Memory B cell (primary cell): ENCODE measurements around the gene ERGIC3.
"Not testable (repeated sequence)": the region's sequence is repeated elsewhere in the genome, so short reads cannot be mapped to it uniquely, and the experiment has no call there.

Experiments
- ATAC-seq: fragments of 150-1000 bp; cut with Tn5 transposase; 2 replicates; pipeline ENCODE4 v1.10.0; 2021; ENCODE audit warnings: low read depth, mild to moderate bottlenecking, moderate library complexity
- DNase-seq, 2 donors: peaks; one replicate each; pipeline ENCODE4 v3.0.0; 2022; ENCODE audit warnings: low spot score in 2 of 2
- H3K27ac Mint-ChIP-seq: one replicate; pipeline ENCODE4 v1.8.0; 2022; ENCODE audit warnings: mild to moderate bottlenecking, moderate library complexity, mixed read lengths
- H3K27me3 Mint-ChIP-seq: one replicate; pipeline ENCODE4 v1.8.0; 2022; ENCODE audit warnings: mixed read lengths
- H3K36me3 Mint-ChIP-seq: one replicate; pipeline ENCODE4 v1.8.0; 2022; ENCODE audit warnings: mild to moderate bottlenecking, mixed read lengths
- H3K4me1 Mint-ChIP-seq: one replicate; pipeline ENCODE4 v1.8.0; 2022; ENCODE audit warnings: mixed read lengths
- H3K4me3 Mint-ChIP-seq: one replicate; pipeline ENCODE4 v1.8.0; 2022; ENCODE audit warnings: mild to moderate bottlenecking, moderate library complexity, mixed read lengths
- H3K9me3 Mint-ChIP-seq: one replicate; pipeline ENCODE4 v1.8.0; 2022; ENCODE audit warnings: mixed read lengths

Gene ERGIC3

GRCh38 chr20:35510951-35511735, 30.7 kb upstream of the ERGIC3 start:
- peaks cover 27% of the 10 kb centered on the region for H3K4me1 Mint-ChIP-seq
- H3K36me3 Mint-ChIP-seq: peaks cover 31% of the 10 kb centered on the region
- no peak for ATAC-seq
- H3K9me3 Mint-ChIP-seq: no peaks in the 10 kb centered on the region
- no peaks in the 10 kb centered on the region for H3K27me3 Mint-ChIP-seq
- H3K4me3 Mint-ChIP-seq: no peak overlapping the region
- H3K27ac Mint-ChIP-seq: no peak overlapping the region
- DNase-seq: no peak

GRCh38 chr20:35511814-35512420, 30.0 kb upstream of the ERGIC3 start:
- no peaks in the 10 kb centered on the region for H3K27me3 Mint-ChIP-seq
- H3K36me3 Mint-ChIP-seq: peaks cover 31% of the 10 kb centered on the region
- H3K9me3 Mint-ChIP-seq: no peaks in the 10 kb centered on the region
- H3K27ac Mint-ChIP-seq: no peak overlapping the region
- H3K4me3 Mint-ChIP-seq: no peak overlapping the region
- DNase-seq: no peak
- no peak for ATAC-seq
- H3K4me1 Mint-ChIP-seq: peaks cover 20% of the 10 kb centered on the region

- ATAC-seq (no peak), DNase-seq (no peak)
- Mint-ChIP-seq H3K9me3 (no peaks in the 10 kb centered on the region), H3K4me3 (no peak overlapping the region), H3K36me3 (peaks cover 25% of the 10 kb centered on the region), H3K27me3 (no peaks in the 10 kb centered on the region), H3K27ac (no peak overlapping the region), H3K4me1 (no peaks in the 10 kb centered on the region)
Measured at GRCh38 chr20:35514371-35514932, 27.4 kb upstream of the ERGIC3 start.

- no peaks in the 10 kb centered on the region for H3K9me3 Mint-ChIP-seq
- no peaks in the 10 kb centered on the region for H3K27me3 Mint-ChIP-seq
- H3K4me1 Mint-ChIP-seq: no peaks in the 10 kb centered on the region
- H3K27ac Mint-ChIP-seq: no peak overlapping the region
- H3K4me3 Mint-ChIP-seq: no peak overlapping the region
- no peak for ATAC-seq
- no peak for DNase-seq
- peaks cover 20% of the 10 kb centered on the region for H3K36me3 Mint-ChIP-seq
Measured at GRCh38 chr20:35515341-35515740, 26.5 kb upstream of the ERGIC3 start.

GRCh38 chr20:35515949-35516645, 25.8 kb upstream of the ERGIC3 start:
- Mint-ChIP-seq H3K9me3 (no peaks in the 10 kb centered on the region), H3K27ac (no peak overlapping the region), H3K36me3 (peaks cover 20% of the 10 kb centered on the region), H3K4me3 (no peak overlapping the region), H3K4me1 (peaks cover under 1% of the 10 kb centered on the region), H3K27me3 (no peaks in the 10 kb centered on the region)
- DNase-seq: no peak
- ATAC-seq: no peak

GRCh38 chr20:35517125-35517524, 24.8 kb upstream of the ERGIC3 start:
- ATAC-seq: no peak
- H3K9me3 Mint-ChIP-seq: no peaks in the 10 kb centered on the region
- no peak overlapping the region for H3K4me3 Mint-ChIP-seq
- no peaks in the 10 kb centered on the region for H3K27me3 Mint-ChIP-seq
- no peak overlapping the region for H3K27ac Mint-ChIP-seq
- DNase-seq: no peak
- peaks cover 3% of the 10 kb centered on the region for H3K4me1 Mint-ChIP-seq
- H3K36me3 Mint-ChIP-seq: peaks cover 13% of the 10 kb centered on the region

- H3K36me3 Mint-ChIP-seq: peaks cover 12% of the 10 kb centered on the region
- not testable (repeated sequence) for ATAC-seq, H3K27me3 Mint-ChIP-seq, DNase-seq, H3K4me1 Mint-ChIP-seq, H3K4me3 Mint-ChIP-seq, H3K9me3 Mint-ChIP-seq, H3K27ac Mint-ChIP-seq
Measured at GRCh38 chr20:35517767-35518166, 24.1 kb upstream of the ERGIC3 start.

GRCh38 chr20:35518955-35519354, 22.9 kb upstream of the ERGIC3 start:
- DNase-seq (no peak), ATAC-seq (no peak)
- Mint-ChIP-seq H3K4me1 (peaks cover 5% of the 10 kb centered on the region), H3K36me3 (peaks cover 9% of the 10 kb centered on the region), H3K27ac (no peak overlapping the region), H3K4me3 (no peak overlapping the region), H3K9me3 (no peaks in the 10 kb centered on the region), H3K27me3 (no peaks in the 10 kb centered on the region)

GRCh38 chr20:35523298-35523888, 18.5 kb upstream of the ERGIC3 start:
- Mint-ChIP-seq H3K4me1 (peaks cover 5% of the 10 kb centered on the region), H3K4me3 (no peak overlapping the region), H3K9me3 (no peaks in the 10 kb centered on the region), H3K27ac (no peak overlapping the region), H3K36me3 (no peaks in the 10 kb centered on the region), H3K27me3 (no peaks in the 10 kb centered on the region)
- no peak for DNase-seq
- peak; percentile 45 for ATAC-seq

- no peak for ATAC-seq
- H3K27me3 Mint-ChIP-seq: no peaks in the 10 kb centered on the region
- H3K36me3 Mint-ChIP-seq: no peaks in the 10 kb centered on the region
- peaks cover 5% of the 10 kb centered on the region for H3K4me1 Mint-ChIP-seq
- DNase-seq: no peak
- no peak overlapping the region for H3K4me3 Mint-ChIP-seq
- H3K27ac Mint-ChIP-seq: no peak overlapping the region
- no peaks in the 10 kb centered on the region for H3K9me3 Mint-ChIP-seq
Measured at GRCh38 chr20:35525639-35526038, 16.2 kb upstream of the ERGIC3 start.

GRCh38 chr20:35527122-35527769, 14.6 kb upstream of the ERGIC3 start:
- H3K36me3 Mint-ChIP-seq: no peaks in the 10 kb centered on the region
- peaks cover 3% of the 10 kb centered on the region for H3K4me1 Mint-ChIP-seq
- ATAC-seq (no peak), DNase-seq (no peak)
- no peaks in the 10 kb centered on the region for H3K27me3 Mint-ChIP-seq
- no peaks in the 10 kb centered on the region for H3K9me3 Mint-ChIP-seq
- H3K4me3 Mint-ChIP-seq: no peak overlapping the region
- no peak overlapping the region for H3K27ac Mint-ChIP-seq

- Mint-ChIP-seq H3K27ac (no peak within 1 kb of the TSS), H3K4me1 (no peaks in the 10 kb centered on the region)
- no peak for ATAC-seq
Measured at GRCh38 chr20:35529552-35529951, 12.3 kb upstream of the ERGIC3 start, which contains the start of gene C20orf173. TSS of gene C20orf173 (minus strand) at chr20:35529652. CDS start at chr20:35529373, 279 bp downstream.

GRCh38 chr20:35539756-35540212, 2.1 kb upstream of the ERGIC3 start:
- H3K4me3 Mint-ChIP-seq: peak overlapping the region; percentile 60
- peaks cover 4% of the 10 kb centered on the region for H3K36me3 Mint-ChIP-seq
- no peaks in the 10 kb centered on the region for H3K27me3 Mint-ChIP-seq
- H3K4me1 Mint-ChIP-seq: peaks cover 4% of the 10 kb centered on the region
- peak overlapping the region; percentile 95 for H3K27ac Mint-ChIP-seq
- ATAC-seq (peak; percentile 63), DNase-seq (peak; percentile 50 to 51)
- no peaks in the 10 kb centered on the region for H3K9me3 Mint-ChIP-seq

More at GRCh38 chr20:35529552-35529951, 12.3 kb upstream of the ERGIC3 start, which contains the start of gene C20orf173:
- H3K27me3 Mint-ChIP-seq: no peaks in the 10 kb centered on the region
- no peaks in the 10 kb centered on the region for H3K9me3 Mint-ChIP-seq
- H3K36me3 Mint-ChIP-seq: no peaks in the 10 kb centered on the region
- no peak for DNase-seq
- no peak within 1 kb of the TSS for H3K4me3 Mint-ChIP-seq
